Fibroblast of lung (primary cell): ENCODE results near the gene WNT3A. TPM values are rescaled to one million over a fixed set of nuclear protein-coding genes. Genes with fewer than 3 reads are reported as not detected.

Experiments
- DNase-seq, 2 donors: peaks; one replicate each; pipeline versions ENCODE4 v3.0.0 to v3.0.0-alpha.2; 2010; ENCODE audit warnings: low read depth in 2 of 2
- H2AFZ ChIP-seq: 2 replicates; pipeline ENCODE4 v1.5.1; 2012; ENCODE audit warnings: low read length, control low read depth, inconsistent platforms
- H3K27ac ChIP-seq: 2 replicates; pipeline ENCODE4 v1.5.1; 2011; ENCODE audit warnings: low read length, control low read depth; ENCODE audit not compliant: insufficient read depth
- H3K27me3 ChIP-seq: 2 replicates; pipeline ENCODE4 v1.5.1; 2011; ENCODE audit warnings: mild to moderate bottlenecking, low read length; ENCODE audit not compliant: control insufficient read depth, insufficient read depth
- H3K36me3 ChIP-seq: 2 replicates; pipeline ENCODE4 v1.5.1; 2011; ENCODE audit warnings: low read length; ENCODE audit not compliant: control insufficient read depth, insufficient read depth
- H3K4me1 ChIP-seq: 2 replicates; pipeline ENCODE4 v1.5.1; 2011; ENCODE audit warnings: low read length; ENCODE audit not compliant: control insufficient read depth, insufficient read depth; ENCODE audit errors: extremely low read depth
- H3K4me2 ChIP-seq: 2 replicates; pipeline ENCODE4 v1.5.1; 2011; ENCODE audit warnings: low read length, control low read depth; ENCODE audit not compliant: insufficient read depth; ENCODE audit errors: extremely low read depth
- H3K4me3 ChIP-seq, 4 experiments: fragments of 200-600 bp in 1 of 4; sonication (generic) in 1 of 4; replicated peaks in 1 of 4; 2 replicates each; pipeline ENCODE4 v1.5.1; 2011 to 2016; ENCODE audit warnings: low read length in 4 of 4, low read depth in 3 of 4, mild to moderate bottlenecking in 3 of 4, control low read depth in 2 of 4, inconsistent platforms in 1 of 4, mixed read lengths in 1 of 4; ENCODE audit not compliant: insufficient read depth in 1 of 4; ENCODE audit errors: control extremely low read depth in 1 of 4
- H3K79me2 ChIP-seq: 2 replicates; pipeline ENCODE4 v1.5.1; 2012; ENCODE audit warnings: mild to moderate bottlenecking, low read length, inconsistent platforms; ENCODE audit not compliant: control insufficient read depth, insufficient read depth
- H3K9ac ChIP-seq: 2 replicates; pipeline ENCODE4 v1.5.1; 2011; ENCODE audit warnings: mild to moderate bottlenecking, low read length, control low read depth; ENCODE audit not compliant: insufficient read depth
- H3K9me3 ChIP-seq: 2 replicates; pipeline ENCODE4 v1.5.1; 2012; ENCODE audit warnings: low read depth, low read length; ENCODE audit not compliant: control insufficient read depth, insufficient read depth
- H4K20me1 ChIP-seq: 2 replicates; pipeline ENCODE4 v1.5.1; 2011; ENCODE audit warnings: low read length; ENCODE audit not compliant: control insufficient read depth, insufficient read depth; ENCODE audit errors: extremely low read depth
- CTCF ChIP-seq, 2 donors: IDR thresholded peaks in 1 of 2; conservative IDR thresholded peaks in 1 of 2; 1 replicate in 1 of 2; 2 replicates in 1 of 2; pipeline ENCODE4 v1.5.1; 2011 to 2012; ENCODE audit warnings: low read length in 2 of 2, control low read depth in 1 of 2, inconsistent platforms in 1 of 2, low read depth in 1 of 2, mild to moderate bottlenecking in 1 of 2
- EZH2 ChIP-seq: IDR thresholded peaks from 2 replicates; pipeline ENCODE4 v1.5.1; 2012; ENCODE audit warnings: low read length, control low read depth, mild to moderate bottlenecking; ENCODE audit errors: missing control alignments
- polyA plus RNA-seq, 2 donors: library from polyadenylated mRNA; depleted of rRNA in 1 of 2; stranded (reverse) in 1 of 2; unstranded in 1 of 2; fragments of >200 nt; gene quantifications; 2 replicates each; pipeline ENCODE4 v1.2.1, GENCODE V29; 2011 to 2012; ENCODE audit warnings: missing spikeins in 1 of 2
- total RNA-seq: library from RNA; depleted of rRNA; stranded (reverse); fragments of >200 nt; gene quantifications from 2 replicates; pipeline ENCODE4 v1.2.1, GENCODE V29; 2014

Gene WNT3A
- total and polyA plus RNA-seq, 2 donors (not counting 1 experiment from before 2014, with no cell fraction given): not detected

- H4K20me1 ChIP-seq: peaks cover 18% of the 10 kb centered on the region
- TF ChIP-seq CTCF (conservative IDR thresholded peaks at IDR 0.05 in 1 of 2, IDR thresholded peaks at IDR 0.05 in 1 of 2; ENCODE audit: low read depth in 1 of 2, low read length in 2 of 2): no peak
- TF ChIP-seq EZH2: no peak
- peaks cover 87% of the 10 kb centered on the region for H3K79me2 ChIP-seq
- H2AFZ ChIP-seq: no peak overlapping the region
- no peak for DNase-seq
- no peaks in the 10 kb centered on the region for H3K9me3 ChIP-seq
- H3K27me3 ChIP-seq: no peaks in the 10 kb centered on the region
- peaks cover 23% of the 10 kb centered on the region for H3K4me1 ChIP-seq
- H3K4me3 ChIP-seq: peak overlapping the region; percentile 77 to 99 (median 98)
- peak overlapping the region; percentile 73 for H3K4me2 ChIP-seq
- no peak overlapping the region for H3K9ac ChIP-seq
- peaks cover 8% of the 10 kb centered on the region for H3K36me3 ChIP-seq
- peak overlapping the region; percentile 96 for H3K27ac ChIP-seq
Measured at GRCh38 chr1:228084797-228085196, 78.0 kb downstream of the WNT3A start.

GRCh38 chr1:228085287-228085951 lies 78.6 kb downstream of the WNT3A start:
- peak; percentile 76 to 82 for DNase-seq
- peaks cover 29% of the 10 kb centered on the region for H3K4me1 ChIP-seq
- peak overlapping the region; percentile 29 to 99 (median 86) for H3K4me3 ChIP-seq
- TF ChIP-seq EZH2: no peak
- no peak for TF ChIP-seq CTCF (conservative IDR thresholded peaks at IDR 0.05 in 1 of 2, IDR thresholded peaks at IDR 0.05 in 1 of 2; ENCODE audit: low read depth in 1 of 2, low read length in 2 of 2)
- H3K79me2 ChIP-seq: peaks cover 92% of the 10 kb centered on the region
- no peak overlapping the region for H3K9ac ChIP-seq
- peak overlapping the region; percentile 96 for H3K27ac ChIP-seq
- H4K20me1 ChIP-seq: peaks cover 20% of the 10 kb centered on the region
- no peaks in the 10 kb centered on the region for H3K9me3 ChIP-seq
- H2AFZ ChIP-seq: no peak overlapping the region
- peaks cover 10% of the 10 kb centered on the region for H3K36me3 ChIP-seq
- peak overlapping the region; percentile 73 for H3K4me2 ChIP-seq
- no peaks in the 10 kb centered on the region for H3K27me3 ChIP-seq

- Histone ChIP-seq H3K4me2 (peak overlapping the region; percentile 68), H3K27me3 (no peaks in the 10 kb centered on the region), H4K20me1 (peaks cover 29% of the 10 kb centered on the region), H3K79me2 (peaks cover 100% of the 10 kb centered on the region), H3K4me1 (peaks cover 34% of the 10 kb centered on the region), H2AFZ (no peak overlapping the region), H3K27ac (peak overlapping the region; percentile 54), H3K4me3 (peak overlapping the region in 2 of 4 experiments; percentile 6 to 19), H3K9me3 (no peaks in the 10 kb centered on the region), H3K9ac (no peak overlapping the region), H3K36me3 (peaks cover 18% of the 10 kb centered on the region)
- no peak for TF ChIP-seq EZH2
- no peak for TF ChIP-seq CTCF (conservative IDR thresholded peaks at IDR 0.05 in 1 of 2, IDR thresholded peaks at IDR 0.05 in 1 of 2; ENCODE audit: low read depth in 1 of 2, low read length in 2 of 2)
- peak; percentile 41 to 81 for DNase-seq
Measured at GRCh38 chr1:228087771-228088251, 81.0 kb downstream of the WNT3A start.
